Measurements from ENCODE around the gene CTAG1A. TPM values are rescaled to one million over a fixed set of nuclear protein-coding genes. Genes with fewer than 3 reads are reported as not detected.
"Not testable (repeated sequence)": the region's sequence is repeated elsewhere in the genome, so short reads cannot be mapped to it uniquely, and the experiment has no call there.

The CTAG1A gene
- total RNA-seq, 2 experiments from 2014 or later: not detected

DNA sequence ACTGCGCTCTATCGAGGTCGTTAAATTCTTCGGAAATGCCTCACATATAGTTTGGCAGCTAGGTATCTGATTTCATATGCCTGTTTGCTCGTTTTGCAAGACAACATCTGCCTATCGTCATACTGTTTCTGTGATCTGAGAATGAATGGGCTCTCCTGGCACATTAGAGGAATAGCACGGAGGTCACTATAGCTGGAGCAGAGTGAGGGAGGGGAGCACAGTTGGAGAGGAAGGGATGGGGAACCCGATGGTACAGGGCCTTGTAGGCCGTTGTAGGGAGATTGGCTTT lies 37.0 kb upstream of the CTAG1A start:
- no peaks in the 10 kb centered on the region for H3K27me3 Mint-ChIP-seq
- peaks cover 18% of the 10 kb centered on the region for H3K36me3 Mint-ChIP-seq (ENCODE audit: low read depth)
- peaks cover 44% of the 10 kb centered on the region for H3K4me1 Mint-ChIP-seq
- no peaks in the 10 kb centered on the region for H3K9me3 Mint-ChIP-seq
- POLR2A ChIA-PET: no interaction called here
- DNase-seq: no peak
- peak overlapping the region; percentile 90 for H3K4me3 Mint-ChIP-seq
- CTCF ChIA-PET: no interaction called here
- peak overlapping the region; percentile 88 for H3K27ac Mint-ChIP-seq

DNA sequence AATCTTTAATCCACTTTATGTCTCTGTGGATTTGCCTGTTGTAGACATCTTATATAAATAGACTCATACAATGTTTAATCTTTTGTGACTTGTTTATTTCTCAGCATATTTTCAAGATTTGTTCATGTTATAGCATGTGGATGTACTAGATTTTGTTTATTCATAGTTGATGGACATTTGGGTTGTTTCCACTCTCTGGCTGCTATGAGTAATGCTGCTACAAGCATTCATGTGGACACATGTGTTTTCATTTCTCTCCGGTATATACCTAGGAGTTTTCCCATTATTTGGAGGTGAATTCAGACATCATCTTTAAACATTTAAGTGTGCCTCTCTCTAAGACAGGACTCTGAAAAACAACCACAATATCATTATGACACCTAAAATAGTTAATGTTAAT lies 35.2 kb upstream of the CTAG1A start:
- POLR2A ChIA-PET: no interaction called here
- peaks cover 39% of the 10 kb centered on the region for H3K4me1 Mint-ChIP-seq

DNA sequence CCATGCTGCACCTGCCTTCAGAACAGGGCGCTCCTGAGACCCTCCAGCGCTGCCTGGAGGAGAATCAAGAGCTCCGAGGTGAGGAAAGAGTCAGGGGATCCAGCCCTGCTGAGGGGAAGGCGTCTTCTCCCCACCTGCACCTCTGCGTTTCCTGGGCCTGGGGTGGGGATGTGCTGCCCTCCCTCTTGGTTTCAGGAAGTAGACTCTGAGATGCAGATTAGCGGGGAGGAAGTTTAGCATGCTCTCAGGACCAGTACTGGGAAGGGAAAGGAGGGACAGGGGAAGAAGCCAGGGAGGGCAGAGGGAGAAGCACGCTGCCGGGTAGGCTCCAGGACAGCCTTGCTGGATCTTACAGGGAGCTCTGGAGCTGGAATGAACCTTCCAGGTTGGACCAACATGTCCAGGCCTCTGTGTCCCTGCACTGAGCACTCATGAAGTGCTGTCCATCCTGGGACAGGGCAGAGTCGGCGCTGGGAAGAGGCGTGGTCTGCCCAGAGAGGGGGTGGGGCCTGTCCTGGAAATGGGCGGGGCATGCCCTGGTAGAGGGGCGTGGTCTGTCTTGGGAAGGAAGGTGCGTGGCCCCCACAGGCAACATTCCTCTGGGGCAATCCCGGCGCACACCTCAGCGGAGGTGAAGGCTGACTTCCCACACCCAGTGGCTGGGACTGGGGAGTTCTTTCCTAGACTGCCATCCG lies 32.7 kb upstream of the CTAG1A start:
- H3K9me3 Mint-ChIP-seq, POLR2A ChIA-PET, H3K27me3 Mint-ChIP-seq, DNase-seq, H3K27ac Mint-ChIP-seq, H3K4me3 Mint-ChIP-seq: not testable (repeated sequence)
- CTCF ChIA-PET: interaction anchor here (0.6 kb wide), 1 partner anchor 78 kb away, joined by 8 read pairs; no protein-coding TSS in a partner anchor
- Mint-ChIP-seq H3K36me3 (ENCODE audit: low read depth) (peaks cover 28% of the 10 kb centered on the region), H3K4me1 (peaks cover 28% of the 10 kb centered on the region)

More for the DNA sequence above, 35.2 kb upstream of the CTAG1A start:
- peaks cover 28% of the 10 kb centered on the region for H3K36me3 Mint-ChIP-seq (ENCODE audit: low read depth)
- peak overlapping the region; percentile 57 for H3K4me3 Mint-ChIP-seq
- CTCF ChIA-PET: no interaction called here
- H3K9me3 Mint-ChIP-seq: no peaks in the 10 kb centered on the region
- no peaks in the 10 kb centered on the region for H3K27me3 Mint-ChIP-seq
- peak overlapping the region; percentile 36 for H3K27ac Mint-ChIP-seq
- DNase-seq: no peak

DNA sequence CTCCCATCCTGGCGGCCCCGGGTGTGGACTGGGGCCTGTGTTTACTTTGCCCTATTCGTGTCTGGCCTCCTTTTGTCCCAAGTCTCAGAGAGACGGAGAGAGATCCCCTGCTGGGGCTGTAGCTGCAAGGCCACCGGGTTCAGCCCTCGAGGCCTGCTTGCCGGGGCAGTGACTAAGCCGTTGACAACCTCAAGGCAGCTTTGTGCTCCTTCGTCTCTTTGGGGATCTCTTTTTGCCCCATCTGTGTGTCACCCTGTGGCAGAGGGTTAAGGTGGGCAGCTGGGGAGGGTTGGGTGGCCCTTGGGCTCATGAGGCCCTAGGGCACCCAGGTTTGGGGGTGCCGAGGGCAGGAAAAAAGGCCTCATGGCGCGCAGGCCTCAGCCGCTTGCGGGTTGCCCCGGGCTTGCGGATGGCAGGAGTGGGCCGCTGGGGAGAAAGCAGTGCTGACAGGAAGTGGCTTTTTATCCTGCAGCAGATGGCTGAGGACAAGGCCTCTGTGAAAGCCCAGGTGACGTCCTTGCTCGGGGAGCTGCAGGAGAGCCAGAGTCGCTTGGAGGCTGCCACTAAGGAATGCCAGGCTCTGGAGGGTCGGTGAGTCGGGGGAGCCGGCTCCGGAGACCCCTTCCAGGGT lies 26.8 kb upstream of the CTAG1A start:
- DNase-seq, H3K27me3 Mint-ChIP-seq, H3K4me1 Mint-ChIP-seq, H3K27ac Mint-ChIP-seq, H3K4me3 Mint-ChIP-seq, H3K9me3 Mint-ChIP-seq, POLR2A ChIA-PET, CTCF ChIA-PET: not testable (repeated sequence)
- H3K36me3 Mint-ChIP-seq (ENCODE audit: low read depth): peaks cover 15% of the 10 kb centered on the region

DNA sequence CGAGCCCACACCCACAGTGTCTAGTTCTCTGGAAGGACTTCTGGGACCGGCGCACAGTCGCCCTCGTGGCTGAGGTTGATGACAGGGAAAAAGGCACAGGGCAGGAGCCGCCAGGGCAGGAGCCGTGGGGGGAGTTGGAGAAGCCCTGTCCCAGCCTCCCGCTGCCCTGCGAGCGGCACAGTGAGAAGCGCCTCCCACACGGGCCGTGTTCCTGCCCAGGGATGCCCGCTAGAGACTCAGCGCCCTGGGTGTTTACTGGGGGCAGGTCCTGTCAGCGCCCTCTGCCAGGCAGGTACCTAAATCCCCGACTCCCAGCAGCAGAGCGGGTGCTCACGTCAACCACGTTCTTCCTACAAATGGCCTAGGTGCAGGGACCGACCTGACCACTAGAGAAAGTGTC lies 26.0 kb upstream of the CTAG1A start:
- H3K9me3 Mint-ChIP-seq, POLR2A ChIA-PET, CTCF ChIA-PET, H3K4me3 Mint-ChIP-seq, H3K27me3 Mint-ChIP-seq, DNase-seq, H3K27ac Mint-ChIP-seq, H3K4me1 Mint-ChIP-seq: not testable (repeated sequence)
- peaks cover 10% of the 10 kb centered on the region for H3K36me3 Mint-ChIP-seq (ENCODE audit: low read depth)

DNA sequence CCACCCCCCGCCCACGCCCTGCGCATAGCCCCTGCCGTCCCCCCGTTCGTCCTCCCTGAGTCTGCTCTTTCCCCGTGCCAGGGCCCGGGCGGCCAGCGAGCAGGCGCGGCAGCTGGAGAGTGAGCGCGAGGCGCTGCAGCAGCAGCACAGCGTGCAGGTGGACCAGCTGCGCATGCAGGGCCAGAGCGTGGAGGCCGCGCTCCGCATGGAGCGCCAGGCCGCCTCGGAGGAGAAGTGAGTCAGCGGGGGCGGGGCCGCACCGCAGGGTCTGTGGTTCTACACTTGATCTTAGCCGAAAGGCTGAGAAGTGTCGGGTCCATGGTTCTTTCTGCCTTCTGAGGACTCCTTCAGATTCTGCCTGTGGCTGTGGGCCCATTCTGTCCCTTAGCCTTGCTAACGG lies 24.6 kb upstream of the CTAG1A start:
- H3K4me3 Mint-ChIP-seq; H3K27ac Mint-ChIP-seq; DNase-seq; H3K27me3 Mint-ChIP-seq; POLR2A ChIA-PET; H3K9me3 Mint-ChIP-seq; CTCF ChIA-PET; H3K36me3 Mint-ChIP-seq (ENCODE audit: low read depth); H3K4me1 Mint-ChIP-seq: not testable (repeated sequence)

DNA sequence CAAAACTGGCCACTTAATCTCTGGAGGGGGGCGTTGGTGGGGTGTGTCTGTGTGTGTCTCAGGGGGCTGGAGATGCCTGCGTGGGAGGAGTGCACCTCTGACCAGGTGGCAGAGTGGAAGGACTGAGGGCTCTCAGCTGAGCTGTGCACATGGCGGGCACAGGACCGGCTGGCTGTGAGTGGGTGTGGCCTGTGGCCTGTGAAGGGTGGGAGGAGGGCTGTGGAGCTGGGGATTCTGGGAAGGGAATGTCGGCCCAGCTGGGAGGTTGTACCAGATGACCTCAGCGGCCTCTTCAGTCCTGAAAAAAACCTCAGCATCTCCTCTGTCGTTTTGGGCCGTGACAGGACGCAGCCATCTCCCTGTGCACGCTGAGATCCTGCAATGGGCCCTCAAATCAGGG lies 22.6 kb upstream of the CTAG1A start:
- CTCF ChIA-PET: not testable (repeated sequence)

DNA sequence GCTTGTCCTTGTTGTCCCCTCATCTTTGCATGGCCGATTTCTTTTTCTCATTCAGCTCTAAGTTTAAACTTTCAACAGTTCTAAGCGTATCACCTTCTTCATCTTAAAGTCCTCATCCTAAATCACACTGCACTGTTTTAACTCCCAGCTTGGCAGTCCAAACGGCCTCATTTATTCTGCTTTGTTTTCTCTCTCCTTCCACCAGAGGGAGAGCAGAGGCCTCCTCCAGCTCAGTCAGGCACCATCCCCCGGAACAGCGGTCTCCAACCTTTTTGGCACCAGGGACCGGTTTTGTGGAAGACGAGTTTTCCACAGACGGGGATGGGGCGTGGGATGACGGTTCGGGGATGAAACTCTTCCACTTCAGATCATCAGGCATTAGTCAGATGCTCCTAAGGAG lies 14.6 kb upstream of the CTAG1A start:
- POLR2A ChIA-PET; H3K27ac Mint-ChIP-seq; DNase-seq; H3K9me3 Mint-ChIP-seq; CTCF ChIA-PET; H3K27me3 Mint-ChIP-seq; H3K36me3 Mint-ChIP-seq (ENCODE audit: low read depth); H3K4me3 Mint-ChIP-seq; H3K4me1 Mint-ChIP-seq: not testable (repeated sequence)

More for the DNA sequence above, 22.6 kb upstream of the CTAG1A start:
- DNase-seq; H3K9me3 Mint-ChIP-seq; POLR2A ChIA-PET; H3K36me3 Mint-ChIP-seq (ENCODE audit: low read depth); H3K27me3 Mint-ChIP-seq; H3K4me3 Mint-ChIP-seq; H3K27ac Mint-ChIP-seq; H3K4me1 Mint-ChIP-seq: not testable (repeated sequence)

DNA sequence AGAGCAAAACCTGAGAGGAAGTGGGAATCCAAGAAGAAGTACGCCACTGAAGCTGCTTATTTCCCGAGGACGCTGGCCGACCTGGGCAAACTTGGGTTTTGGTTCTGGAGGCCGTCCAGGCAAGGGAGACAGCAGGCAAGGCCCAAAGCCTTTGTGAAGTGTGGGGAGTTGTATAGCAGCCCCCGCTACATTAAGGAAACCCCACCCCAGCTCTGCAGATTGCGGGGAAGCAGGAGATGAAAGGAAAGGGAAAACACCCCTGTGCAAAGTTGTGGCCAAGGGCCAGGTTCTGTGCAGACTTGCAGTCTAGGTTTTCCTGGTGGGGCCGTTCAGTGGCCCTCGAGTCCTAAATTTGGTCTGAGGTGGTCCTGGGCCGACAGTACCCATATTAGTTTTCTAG lies 11.9 kb upstream of the CTAG1A start:
- H3K27me3 Mint-ChIP-seq; POLR2A ChIA-PET; H3K4me1 Mint-ChIP-seq; H3K9me3 Mint-ChIP-seq; CTCF ChIA-PET; DNase-seq; H3K36me3 Mint-ChIP-seq (ENCODE audit: low read depth); H3K27ac Mint-ChIP-seq; H3K4me3 Mint-ChIP-seq: not testable (repeated sequence)

DNA sequence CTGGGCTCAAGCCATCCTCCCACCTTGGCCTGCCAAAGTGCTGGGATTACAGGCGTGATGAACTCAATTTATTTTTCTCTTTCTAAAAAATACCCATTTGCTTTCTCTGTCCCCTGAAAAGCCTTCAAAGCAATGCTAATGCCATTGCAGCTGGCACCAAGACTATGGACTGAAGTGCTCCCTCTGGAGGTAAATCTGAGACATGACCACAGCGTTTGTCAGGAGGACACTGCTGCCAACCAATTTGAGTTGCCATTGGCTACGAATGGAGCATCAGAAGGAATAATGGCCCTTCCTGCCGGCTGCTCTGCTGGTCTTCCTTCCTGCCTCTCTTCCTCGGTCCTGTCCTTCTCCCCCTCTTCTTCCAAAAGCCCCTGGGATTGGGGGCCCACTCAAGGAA lies 9.9 kb upstream of the CTAG1A start:
- H3K27ac Mint-ChIP-seq; POLR2A ChIA-PET; H3K4me1 Mint-ChIP-seq; H3K9me3 Mint-ChIP-seq; H3K27me3 Mint-ChIP-seq; CTCF ChIA-PET; H3K4me3 Mint-ChIP-seq; H3K36me3 Mint-ChIP-seq (ENCODE audit: low read depth); DNase-seq: not testable (repeated sequence)

DNA sequence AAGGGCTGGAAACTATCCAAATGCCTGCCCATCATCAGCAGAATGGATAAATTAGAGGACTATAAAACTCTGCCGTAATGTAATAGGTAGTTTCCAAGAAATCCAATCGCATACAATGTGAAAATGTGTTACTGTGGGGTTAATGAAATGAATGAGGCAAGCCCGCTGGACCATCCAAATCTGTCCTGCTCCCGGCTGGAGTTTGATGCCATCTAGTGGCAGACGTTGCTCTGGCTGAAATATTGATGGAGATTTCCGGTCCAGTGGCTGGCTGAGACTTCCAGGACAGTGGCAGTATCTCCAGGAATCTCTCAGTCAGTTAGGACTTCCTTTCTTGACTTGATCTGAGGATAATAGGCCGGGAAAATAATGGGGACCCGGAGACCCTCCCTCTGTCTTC lies 1.9 kb upstream of the CTAG1A start:
- H3K9me3 Mint-ChIP-seq; DNase-seq; CTCF ChIA-PET; H3K27me3 Mint-ChIP-seq; POLR2A ChIA-PET; H3K36me3 Mint-ChIP-seq (ENCODE audit: low read depth); H3K4me1 Mint-ChIP-seq; H3K4me3 Mint-ChIP-seq; H3K27ac Mint-ChIP-seq: not testable (repeated sequence)

DNA sequence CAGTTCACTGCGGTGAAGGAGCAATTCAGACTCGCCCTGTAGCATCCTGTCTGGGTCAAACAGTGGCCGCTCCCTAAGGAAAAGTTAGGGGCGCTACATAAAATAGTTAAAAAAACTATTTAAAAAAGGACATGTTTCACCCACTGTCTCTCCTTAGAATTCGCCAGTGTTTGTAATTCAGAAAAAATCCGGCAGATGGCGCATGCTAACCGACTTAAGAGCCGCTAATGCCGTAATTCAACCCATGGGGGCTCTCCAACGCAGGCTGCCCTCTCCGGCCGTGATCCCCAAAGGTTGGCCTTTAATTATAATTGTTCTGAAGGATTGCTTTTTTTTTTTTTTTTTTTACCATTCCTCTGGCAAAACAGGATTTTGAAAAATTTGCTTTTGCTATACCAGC lies 5.5 kb downstream of the CTAG1A start:
- H3K27ac Mint-ChIP-seq; H3K36me3 Mint-ChIP-seq (ENCODE audit: low read depth); H3K9me3 Mint-ChIP-seq; DNase-seq; POLR2A ChIA-PET; H3K4me1 Mint-ChIP-seq; CTCF ChIA-PET; H3K27me3 Mint-ChIP-seq; H3K4me3 Mint-ChIP-seq: not testable (repeated sequence)

DNA sequence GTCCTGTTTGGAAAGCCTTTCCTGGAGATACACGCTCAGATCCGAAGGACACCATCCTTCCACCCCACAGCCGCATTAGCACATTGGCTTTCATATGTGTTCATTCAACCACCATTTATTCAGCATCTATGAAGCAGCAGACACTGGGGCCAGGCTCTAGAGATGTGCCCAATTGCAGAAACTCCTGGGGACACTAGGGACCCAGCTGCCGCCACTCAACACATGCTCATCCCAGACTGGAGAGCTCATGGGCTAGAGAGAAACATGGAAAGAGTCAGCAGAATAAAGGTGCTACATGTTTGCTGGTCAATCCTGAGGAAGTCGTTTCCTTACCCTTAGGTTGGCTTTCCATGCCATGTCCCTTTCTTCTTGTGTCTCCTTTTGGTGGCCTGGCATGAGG lies 7.6 kb downstream of the CTAG1A start:
- Mint-ChIP-seq H3K9me3 (no peaks in the 10 kb centered on the region), H3K4me1 (peaks cover 10% of the 10 kb centered on the region), H3K27ac (no peak overlapping the region), H3K36me3 (ENCODE audit: low read depth) (no peaks in the 10 kb centered on the region), H3K4me3 (no peak overlapping the region), H3K27me3 (peaks cover 5% of the 10 kb centered on the region)
- ChIA-PET CTCF (interaction anchor here (1.2 kb wide), 1 partner anchor 10 kb away, joined by 3 read pairs; no protein-coding TSS in a partner anchor), POLR2A (no interaction called here)
- no peak for DNase-seq

DNA sequence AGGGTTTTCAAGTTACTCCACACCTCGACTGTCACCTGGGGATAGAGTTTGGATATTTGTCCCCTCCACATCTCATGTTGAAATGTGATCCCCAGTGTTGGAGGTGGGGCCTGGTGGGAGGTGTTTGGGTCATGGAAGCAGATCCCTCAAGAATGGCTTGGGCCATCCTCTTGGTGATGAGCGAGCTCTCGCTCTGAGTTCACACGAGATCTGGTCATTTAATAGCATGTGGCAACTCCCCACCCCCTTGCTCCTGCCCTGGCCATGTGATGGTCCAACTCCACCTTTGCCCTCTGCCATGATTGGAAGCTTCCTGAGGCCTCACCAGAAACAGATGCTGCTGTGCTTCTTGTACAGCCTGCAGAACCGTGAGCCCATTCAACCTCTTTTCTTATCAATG lies 8.3 kb downstream of the CTAG1A start:
- Mint-ChIP-seq H3K4me1 (peaks cover 10% of the 10 kb centered on the region), H3K9me3 (no peaks in the 10 kb centered on the region), H3K27me3 (peaks cover 5% of the 10 kb centered on the region), H3K36me3 (ENCODE audit: low read depth) (no peaks in the 10 kb centered on the region), H3K4me3 (no peak overlapping the region), H3K27ac (no peak overlapping the region)
- no peak for DNase-seq
- POLR2A ChIA-PET: no interaction called here
- CTCF ChIA-PET: interaction anchor here (1.2 kb wide), 1 partner anchor 9 kb away, joined by 3 read pairs; no protein-coding TSS in a partner anchor
